SKM-1 (cell line): ENCODE results near the gene LRG1.
"Not testable (repeated sequence)": the region's sequence is repeated elsewhere in the genome, so short reads cannot be mapped to it uniquely, and the experiment has no call there.

ENCODE experiments used
- DNase-seq: peaks from one replicate; lab custom pipeline; 2025; ENCODE audit not compliant: unreplicated experiment; lab: John Stamatoyannopoulos, UW

Gene LRG1

DNA sequence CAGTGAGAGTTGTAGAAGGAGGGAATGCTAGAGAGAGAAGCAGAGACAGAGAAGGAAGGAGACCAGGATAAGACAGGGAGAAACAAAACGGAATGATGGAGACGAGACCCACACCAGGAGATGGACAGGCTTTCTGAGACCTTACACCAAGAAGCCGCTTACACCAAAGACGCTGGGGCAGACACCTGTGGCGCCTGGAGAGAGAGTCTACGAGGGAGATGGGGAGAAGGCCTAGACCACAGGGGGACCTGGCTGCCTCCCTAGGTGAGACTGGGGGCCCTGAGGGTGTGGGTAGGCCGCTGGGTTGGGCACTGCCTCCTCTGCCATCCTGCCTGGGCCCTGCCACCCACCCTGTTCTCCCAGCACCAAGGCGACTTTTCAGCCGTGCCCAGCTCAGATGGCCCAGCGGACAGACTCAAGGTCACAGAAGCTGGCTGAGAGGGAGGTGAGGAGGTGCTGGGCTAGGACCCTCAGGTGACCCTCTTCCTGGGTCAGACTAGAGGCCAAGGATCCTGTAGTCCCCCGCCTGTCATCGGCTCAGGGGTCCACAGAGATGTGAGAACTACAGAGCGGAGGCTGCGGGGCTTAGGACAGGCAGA, 9.8 kb downstream of the LRG1 start:
- DNase-seq = no peak

DNA sequence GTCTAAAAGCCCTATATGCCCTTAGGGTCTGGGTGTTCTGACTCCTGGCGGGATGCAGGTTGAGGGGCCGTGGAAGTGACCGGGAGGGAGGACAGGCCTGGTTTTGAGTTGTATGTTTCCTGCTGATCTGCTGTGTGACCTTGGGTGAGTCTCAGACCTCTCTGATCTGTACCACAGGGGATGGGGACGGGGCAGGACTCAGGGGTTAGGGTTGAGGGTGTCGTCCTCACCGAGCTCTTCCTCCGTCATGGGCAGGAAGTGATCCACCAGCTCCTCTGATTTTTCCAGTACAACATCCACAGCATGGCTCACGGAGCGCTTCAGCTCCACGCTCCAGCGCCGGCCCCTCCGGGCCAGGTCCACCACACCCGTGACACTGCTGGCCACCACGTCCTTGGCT, 11.0 kb downstream of the LRG1 start:
- DNase-seq = no peak

DNA sequence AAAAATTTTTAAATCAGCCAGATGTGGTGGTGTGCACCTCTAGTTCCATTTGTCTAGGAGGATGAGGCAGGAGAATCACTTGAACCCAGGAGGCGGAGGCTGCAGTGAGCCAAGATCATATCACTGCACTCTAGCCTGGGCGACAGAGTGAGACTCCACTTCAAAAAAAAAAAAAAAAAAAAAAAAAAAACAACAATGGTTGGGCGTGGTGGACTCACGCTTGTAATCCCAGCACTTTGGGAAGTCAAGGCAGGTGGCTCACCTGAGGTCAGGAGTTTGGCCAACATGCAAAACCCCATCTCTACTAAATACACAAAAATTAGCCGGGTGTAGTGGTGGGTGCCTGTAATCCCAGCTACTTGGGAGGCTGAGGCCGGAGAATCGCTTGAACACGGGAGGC, 12.5 kb downstream of the LRG1 start:
- DNase-seq = not testable (repeated sequence)

DNA sequence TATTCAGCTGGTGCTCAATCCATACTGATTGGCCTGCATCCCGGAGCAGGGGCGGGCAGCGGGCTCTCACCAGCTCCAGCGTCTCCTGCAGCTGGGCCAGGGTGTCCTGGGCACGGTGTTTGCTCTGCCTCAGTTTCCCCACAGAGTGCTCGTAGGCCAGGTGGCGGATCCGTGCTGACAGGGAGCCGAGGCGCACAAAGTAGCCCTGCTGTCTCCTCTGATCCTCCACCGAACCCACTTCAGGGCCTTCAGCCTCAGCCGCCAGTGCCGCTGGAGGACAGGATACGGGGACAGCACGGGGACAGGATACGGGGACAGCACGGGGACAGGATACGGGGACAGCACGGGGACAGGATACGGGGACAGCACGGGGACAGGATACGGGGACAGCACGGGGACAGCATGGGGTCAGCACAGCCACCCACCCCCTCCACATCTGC, 14.3 kb downstream of the LRG1 start:
- DNase-seq = no peak

DNA sequence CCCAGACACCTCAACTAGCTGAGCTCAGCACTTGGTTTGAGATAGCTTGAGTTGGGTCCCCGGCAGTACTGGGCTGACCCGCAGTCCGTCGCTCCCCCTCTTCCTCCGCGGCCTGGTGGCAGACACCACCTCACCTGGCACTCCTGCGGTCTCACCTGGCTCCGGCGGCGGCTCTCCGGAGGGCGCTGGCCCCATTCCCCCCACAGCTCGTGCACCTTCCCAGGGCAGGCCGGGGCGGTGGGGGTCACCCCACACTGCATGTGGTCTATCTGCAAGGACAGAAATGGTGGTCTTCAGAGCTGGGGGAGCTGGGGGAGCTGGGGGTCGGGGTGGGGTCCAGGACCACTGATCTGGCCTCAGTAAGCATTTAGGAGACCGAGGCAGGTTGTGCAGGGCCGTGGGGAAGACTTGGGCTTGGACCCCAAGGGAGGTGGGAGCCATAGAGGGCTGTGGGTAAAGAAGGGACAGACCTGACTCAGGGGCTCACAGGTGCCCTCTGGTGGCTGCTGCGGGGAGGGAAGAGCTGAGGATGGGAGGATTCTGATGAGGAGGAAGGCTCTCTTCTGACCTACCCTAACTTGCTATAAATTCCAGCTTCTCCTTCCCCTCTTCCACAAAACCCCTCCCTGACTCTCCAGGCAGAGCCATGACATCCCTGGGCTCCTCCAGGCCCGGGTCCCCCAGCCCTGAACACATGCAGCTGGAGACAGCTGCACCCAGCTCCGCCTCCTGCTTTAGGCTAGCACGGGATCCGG, 14.9 kb downstream of the LRG1 start:
- peak; percentile 67 for DNase-seq

DNA sequence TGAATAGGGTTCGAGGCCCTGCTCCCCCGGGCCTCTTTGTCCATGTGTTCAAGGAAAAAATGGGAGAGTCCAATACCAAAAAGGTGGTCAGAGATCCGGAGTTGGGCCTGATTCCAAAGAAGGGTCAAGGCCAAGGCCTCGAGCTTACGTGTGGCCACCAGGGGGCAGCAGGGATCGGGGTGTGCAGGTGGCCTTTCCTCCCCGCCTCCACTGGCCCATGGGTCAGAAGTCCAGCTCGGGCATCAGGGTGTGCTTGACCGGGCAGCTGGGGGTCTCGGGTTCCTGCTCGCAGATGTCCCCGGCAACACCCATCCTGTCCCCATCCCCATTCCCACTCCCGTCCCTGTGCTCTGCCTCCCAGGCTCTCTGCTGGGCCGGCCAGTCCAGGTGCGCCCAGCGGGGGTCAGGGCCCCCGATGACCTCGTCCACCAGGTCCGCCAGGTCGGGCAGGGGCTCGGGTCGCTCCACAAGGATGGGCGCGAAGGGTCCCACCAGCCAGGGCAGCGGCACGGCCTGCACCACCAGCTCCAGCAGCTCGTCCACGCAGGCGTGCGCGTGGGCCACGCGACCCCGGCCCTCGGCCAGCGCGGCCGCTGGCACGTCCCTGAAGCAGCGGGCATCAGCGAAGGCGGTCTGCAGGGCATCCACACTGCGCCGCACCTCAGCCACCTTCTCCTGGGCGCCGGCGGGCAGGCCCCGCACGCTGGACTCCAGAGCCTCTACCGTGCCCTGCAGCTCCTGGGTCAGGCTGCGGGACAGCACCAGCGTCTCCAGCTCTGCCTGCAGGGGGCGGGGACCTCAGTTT, 16.3 kb downstream of the LRG1 start:
- no peak for DNase-seq

DNA sequence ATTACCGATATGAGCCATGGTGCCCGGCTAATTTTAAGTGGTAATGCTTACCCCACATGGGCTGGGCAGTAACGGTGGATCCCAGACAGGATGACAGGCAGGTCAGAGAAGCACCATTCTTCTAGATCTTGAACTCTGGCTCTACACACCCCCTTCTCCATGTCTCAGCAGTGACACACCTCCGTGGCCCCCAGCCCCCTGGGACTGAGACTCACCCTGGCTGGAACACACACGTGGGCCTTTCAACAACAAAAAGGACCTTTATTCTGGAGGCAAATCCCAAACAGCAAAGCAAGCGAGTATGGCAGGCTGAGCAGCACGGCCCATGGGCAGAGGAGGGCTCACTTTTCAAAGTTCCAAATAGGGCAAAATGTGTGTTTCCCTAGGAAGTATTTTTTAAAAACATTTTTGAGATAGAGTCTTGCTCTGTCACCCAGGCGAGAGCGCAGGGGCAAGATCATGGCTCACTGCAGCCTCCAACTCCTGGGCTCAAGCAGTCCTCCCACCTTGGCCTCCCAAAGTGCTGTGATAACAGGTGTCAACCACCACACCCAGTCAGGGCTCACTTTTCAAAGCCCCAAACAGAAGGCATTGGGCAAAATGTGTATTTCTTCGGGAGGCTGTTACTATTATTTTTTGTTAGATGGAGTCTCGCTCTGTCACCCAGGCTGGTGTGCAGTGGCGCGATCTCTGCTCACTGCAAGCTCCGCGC, 17.4 kb downstream of the LRG1 start:
- no peak for DNase-seq

DNA sequence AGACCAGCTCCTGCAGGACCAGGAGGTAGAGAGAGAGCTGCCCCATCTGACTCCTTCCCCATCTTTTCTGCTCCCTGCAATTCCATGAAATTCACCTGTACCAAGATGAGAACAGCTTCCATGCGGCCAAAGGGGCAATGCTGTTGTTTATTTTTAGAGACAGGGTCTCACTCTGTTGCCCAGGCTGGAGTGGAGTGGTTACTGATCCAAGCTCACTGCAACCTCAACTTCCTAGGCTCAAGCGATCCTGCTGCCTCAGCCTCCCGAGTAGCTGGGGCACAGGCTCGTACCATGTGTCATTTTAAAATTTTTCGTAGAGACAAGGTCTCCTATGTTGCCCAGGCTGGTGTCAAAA, 18.0 kb downstream of the LRG1 start:
- no peak for DNase-seq

DNA sequence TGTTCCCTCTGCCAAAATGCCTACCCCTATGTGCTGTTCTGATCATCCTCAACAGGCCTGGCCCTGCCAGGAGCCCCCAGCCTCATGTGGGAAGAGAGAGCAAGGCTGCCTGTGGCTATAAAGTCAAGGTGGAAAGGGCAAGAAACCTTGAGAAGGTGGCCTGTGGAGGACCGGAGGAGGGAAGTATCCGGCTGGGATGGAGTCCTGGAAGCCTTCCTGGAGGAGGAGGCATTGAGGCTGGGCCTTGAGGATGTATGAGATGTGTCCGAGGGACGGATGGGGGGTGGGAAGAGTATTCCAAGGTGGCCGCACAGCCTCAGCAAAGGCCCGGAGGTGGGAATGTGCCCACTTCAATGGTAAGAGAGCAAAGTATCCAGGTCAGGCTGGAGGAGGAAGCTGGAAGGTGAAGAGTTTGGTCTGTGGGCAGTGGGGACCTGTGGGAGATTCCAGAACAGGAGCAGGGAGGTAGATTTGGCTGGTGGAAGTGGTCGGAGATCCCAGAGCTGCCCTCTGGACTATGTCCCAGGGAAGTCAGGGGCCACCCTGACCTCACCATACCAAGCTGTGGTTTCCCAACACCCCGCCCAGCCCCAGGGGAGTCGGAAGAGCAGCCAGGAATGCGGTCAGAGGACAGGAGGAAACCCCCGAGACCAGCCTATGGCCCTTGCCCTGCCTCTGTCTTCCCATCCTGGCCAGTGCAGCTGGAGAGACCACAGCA, 18.5 kb downstream of the LRG1 start:
- DNase-seq = no peak

DNA sequence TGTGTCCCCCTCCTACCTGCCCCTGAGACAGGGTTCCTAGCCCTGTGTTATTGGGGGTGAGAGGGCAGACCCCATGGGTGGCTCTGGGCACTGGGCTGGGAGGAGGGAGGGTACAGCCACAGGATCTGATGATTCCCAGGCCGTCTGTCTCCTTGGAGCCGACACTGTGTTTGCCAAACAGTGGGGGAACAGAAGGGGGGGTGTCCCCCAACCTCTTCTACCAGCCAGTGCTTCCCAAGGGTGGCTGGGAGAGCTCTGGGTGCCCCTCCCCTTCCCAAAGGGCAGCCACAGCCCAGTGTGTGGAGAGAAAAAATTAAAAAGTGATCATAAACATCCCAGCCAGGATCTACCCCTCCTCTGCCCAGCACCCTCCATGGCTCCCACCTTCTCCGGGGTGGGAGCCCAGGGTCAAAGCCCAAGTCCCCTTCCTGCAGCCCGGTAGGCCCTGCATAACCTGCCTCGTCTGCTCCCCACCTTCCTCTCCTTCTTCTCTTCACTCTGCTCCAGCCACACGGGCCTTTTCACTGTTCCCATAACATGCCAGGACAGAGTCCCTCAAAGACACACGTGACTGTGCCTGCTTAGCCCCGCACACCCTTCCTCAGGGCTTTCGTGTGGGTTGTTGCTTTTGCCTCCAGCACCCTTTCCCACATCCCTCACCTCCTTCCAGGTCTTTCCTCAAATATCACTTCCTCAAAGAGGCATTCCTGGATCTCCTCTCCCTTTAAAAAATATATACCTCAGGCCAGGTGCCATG, 20.1 kb downstream of the LRG1 start:
- no peak for DNase-seq

DNA sequence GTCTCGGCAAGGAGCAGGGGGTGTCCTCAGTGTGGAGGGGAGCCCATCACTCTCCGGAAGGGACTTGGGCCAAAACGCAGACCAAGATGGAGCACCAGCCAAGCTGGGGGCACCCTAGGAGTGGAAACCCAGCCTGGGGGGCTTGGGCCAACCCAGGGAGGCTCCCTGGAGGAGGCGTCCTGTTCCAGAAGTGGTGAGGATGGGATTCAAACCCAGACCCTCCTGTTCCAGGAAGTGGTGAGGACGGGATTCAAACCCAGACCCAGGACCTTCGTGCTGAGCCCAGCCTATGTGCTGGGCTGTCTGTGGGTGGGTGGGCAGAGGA, 20.7 kb downstream of the LRG1 start:
- DNase-seq = no peak

DNA sequence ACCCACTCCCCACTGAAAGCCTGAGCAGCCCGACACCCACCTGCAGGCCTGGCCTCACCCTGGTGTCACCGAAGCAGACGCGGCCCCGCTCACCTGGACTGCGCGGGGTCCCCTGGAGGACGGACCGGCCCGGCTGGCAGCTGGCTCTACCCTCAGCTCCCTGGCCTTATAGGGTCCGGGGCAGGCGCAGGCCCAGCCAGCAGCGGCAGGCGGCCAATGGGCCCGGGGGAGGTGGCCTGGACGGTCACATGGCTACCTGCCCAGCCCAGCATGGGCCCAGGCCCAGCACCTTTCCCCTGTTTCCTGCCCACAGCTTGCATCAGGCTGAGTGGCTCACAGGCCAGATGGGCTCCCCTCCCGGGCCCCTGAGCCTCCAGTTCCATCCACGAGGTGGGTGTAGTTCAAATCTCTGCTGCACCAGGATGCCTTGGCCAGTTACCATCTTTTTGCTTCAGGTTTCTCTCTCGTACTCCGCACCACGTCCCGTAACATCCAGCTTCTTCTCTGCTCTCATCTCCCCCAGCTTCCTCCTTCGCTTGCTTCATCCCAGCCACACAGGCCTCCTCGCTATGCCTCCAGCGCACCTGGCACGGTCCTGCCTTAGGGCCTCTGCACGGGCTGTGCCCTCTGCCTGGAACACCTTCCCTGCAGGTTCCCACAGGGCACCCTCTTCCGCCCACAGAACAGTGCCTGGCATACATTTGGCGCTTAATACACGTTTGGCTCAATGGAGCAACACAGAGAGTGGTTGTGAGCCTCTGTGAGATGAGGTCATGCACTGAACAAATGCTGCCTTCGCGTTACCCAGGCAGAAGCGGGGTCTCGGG, 21.3 kb downstream of the LRG1 start, which contains the start of gene PLIN4:
TSS of gene PLIN4 (minus strand) at position 142 of the 827 bp plus-strand sequence. CDS start 214 bp downstream, outside the sequence.
- DNase-seq = no peak

DNA sequence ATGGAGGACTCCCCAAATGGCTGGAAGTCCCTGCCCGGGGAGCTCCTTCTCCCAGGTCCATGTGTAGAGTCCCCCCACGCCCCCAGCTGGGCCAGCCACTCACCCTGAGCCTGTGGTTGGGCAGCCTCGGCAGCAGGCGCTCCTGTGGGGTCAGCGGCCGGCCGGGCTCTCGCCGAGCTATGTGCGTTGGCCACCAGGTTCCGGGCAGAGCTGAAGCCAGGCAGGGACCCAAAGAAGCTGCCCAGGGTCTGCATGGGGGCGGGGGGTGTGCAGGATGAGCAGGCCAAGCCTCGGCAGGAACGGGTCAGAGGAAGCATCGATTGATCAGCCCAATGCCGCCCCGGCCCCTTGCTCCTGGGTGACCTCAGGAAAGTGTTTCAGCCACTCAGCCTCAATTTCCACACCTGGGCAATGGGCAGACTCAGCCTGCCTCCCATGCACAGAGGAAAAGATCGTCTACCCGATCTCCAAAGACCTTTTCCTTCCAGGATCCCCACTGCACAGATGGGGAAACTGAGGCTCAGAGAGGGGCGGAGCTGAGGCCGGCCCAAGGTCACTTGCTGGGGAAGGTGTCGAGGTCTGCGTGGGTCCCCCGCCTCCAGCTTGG, 22.3 kb downstream of the LRG1 start:
- no peak for DNase-seq

DNA sequence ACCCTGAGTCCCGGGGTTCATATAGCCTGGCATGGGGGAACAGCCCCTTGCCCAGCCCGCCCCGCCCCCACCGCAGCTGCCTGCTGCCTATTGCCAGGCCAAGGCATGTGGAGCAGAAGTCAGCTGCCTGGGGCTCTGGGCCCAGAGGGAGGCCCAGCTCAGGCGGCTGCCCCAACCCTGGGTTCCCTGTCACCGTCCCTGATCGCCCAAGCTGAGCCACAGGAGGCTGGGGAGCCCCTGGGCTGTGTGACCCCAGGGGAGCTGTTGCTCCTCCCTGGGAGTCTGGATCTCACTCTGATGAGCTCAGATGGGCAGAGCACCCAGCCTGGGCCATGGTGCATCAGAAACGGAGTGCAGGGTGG, 22.9 kb downstream of the LRG1 start:
- DNase-seq = no peak

DNA sequence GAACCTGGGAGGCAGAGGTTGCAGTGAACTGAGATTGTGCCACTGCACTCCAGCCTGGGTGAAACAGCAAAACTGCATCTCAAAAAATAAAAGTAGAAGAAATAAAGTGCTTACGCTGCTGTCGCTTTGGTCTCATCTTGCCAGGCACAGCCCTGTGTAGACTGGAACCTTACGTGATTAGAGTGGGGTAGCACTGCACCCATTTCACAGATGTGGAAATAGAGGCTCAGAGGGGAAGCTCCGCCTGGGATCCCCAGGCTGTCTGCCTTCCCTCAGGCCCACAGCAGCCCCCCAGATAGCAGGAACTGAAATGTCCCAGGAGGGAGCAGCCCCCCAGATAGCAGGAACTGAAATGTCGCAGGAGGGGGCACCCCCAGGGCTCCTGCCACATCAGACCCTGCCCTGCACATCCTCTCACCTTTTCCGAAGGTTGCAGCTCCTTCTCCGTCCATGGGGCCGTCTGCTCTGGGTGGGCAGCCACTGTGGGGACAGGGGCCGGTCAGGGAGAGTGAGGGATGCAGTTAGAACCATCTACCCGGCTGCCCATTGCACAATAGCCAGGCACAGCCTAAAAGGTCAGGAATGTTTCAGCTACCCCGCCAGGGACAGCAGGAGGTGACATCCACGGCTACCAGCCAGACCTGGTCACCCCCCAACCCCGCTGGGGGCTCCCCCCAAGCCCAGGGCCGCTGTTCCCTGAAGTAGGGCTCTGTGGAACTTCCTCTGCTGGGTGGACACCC, 23.5 kb downstream of the LRG1 start:
- no peak for DNase-seq

DNA sequence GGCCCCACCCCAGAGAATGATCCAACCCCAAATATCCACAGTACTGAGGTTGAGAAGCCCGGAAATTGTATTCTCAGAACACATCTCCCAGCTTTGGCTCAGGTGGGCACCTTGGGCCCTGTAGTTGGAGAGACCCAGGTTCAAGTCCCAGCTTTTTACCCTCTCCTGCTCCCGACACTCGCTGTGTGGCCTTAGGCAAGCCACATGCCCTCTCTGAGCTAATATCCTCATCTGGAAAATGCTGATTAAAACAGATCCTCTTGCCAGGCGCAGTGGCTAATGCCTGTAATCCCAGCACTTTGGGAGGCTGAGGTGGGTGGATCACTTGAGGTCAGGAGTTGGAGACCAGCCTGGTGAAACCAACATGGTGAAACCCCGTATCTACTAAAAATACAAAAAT, 24.1 kb downstream of the LRG1 start:
- no peak for DNase-seq

DNA sequence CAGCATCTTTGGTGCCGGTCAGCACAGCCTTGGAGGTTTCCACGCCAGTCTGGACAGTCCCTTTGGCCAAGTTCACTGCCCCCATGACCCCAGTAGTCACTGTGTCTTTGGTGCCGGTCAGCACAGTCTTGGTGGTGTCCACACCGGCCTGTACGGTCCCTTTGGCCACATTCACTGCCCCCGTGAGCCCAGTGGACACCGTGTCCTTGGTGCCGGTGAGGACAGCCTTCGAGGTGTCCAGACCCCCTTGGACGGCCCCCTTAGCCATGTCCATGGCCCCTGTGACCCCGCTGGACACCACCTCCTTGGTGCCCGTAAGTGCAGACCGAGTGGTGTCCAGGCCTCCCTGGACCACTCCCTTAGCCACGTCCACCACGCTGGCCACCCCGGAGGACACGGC, 26.6 kb downstream of the LRG1 start:
- no peak for DNase-seq

DNA sequence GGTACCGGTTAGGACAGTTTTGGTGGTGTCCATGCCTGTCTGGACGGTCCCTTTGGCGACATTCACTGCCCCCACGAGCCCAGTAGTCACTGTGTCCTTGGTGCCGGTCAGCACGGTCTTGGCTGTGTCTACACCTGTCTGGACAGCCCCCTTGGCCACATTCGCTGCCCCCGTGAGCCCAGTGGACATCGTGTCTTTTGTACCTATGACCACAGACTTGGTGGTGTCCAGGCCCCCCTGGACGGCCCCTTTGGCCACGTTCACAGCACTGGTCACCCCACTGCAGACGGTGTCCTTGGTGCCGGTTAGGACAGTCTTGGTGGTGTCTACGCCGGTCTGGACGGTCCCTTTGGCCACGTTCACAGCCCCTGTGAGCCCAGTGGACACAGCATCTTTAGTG, 27.8 kb downstream of the LRG1 start:
- no peak for DNase-seq
